A204.1 (cell line): ENCODE results near the gene DCLK3.

Experiments used
- FAIRE-seq: peaks from 2 replicates; lab custom pipeline; 2012; peaks lifted over from hg19 to GRCh38; lab: Jason Lieb, UNC

The DCLK3 gene

GRCh38 chr3:36674816-36675215, 89.5 kb downstream of the DCLK3 start:
- FAIRE-seq, result no peak

GRCh38 chr3:36669764-36670163, 94.6 kb downstream of the DCLK3 start:
- FAIRE-seq, result no peak

GRCh38 chr3:36666166-36666565, 98.2 kb downstream of the DCLK3 start:
- no peak for FAIRE-seq

- no peak for FAIRE-seq
Measured at GRCh38 chr3:36663666-36664291, 100.6 kb downstream of the DCLK3 start.

GRCh38 chr3:36662626-36663025, 101.7 kb downstream of the DCLK3 start:
- no peak for FAIRE-seq
